ENCODE data around the gene CASP8AP2. TPM values are rescaled to one million over a fixed set of nuclear protein-coding genes. Genes with fewer than 3 reads are reported as not detected.
"Not testable (repeated sequence)": the region's sequence is repeated elsewhere in the genome, so short reads cannot be mapped to it uniquely, and the experiment has no call there.

Gene CASP8AP2
- total RNA-seq, 4 donors from 2014 or later, result 8.4 to 12.9 (median 10.1) TPM

DNA sequence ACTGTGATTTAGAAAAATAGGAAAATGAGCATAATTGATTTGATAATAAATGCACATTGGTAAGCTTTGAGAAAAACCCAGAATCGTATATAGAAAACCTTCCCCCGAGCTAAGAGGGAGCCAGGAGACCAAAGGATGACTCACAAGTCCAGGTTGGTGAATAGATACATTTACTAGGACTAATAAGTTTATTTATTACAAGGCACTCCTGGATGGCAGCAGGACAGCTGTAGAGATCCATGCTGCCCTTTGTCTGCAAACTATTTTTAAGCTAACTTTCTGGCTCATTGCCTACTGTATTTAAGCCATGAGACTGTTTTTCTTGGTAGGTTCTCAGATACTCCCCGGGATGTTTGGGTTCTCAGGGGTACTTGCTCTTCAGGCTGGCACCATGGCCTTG, 13.4 kb downstream of the CASP8AP2 start:
- no peak for DNase-seq (ENCODE audit: low spot score in 2 of 2)
- intact Hi-C loops (cut with DNase I; ENCODE audit: low total_unique reads), result no loop called here
- TF ChIP-seq, protein P1, sequence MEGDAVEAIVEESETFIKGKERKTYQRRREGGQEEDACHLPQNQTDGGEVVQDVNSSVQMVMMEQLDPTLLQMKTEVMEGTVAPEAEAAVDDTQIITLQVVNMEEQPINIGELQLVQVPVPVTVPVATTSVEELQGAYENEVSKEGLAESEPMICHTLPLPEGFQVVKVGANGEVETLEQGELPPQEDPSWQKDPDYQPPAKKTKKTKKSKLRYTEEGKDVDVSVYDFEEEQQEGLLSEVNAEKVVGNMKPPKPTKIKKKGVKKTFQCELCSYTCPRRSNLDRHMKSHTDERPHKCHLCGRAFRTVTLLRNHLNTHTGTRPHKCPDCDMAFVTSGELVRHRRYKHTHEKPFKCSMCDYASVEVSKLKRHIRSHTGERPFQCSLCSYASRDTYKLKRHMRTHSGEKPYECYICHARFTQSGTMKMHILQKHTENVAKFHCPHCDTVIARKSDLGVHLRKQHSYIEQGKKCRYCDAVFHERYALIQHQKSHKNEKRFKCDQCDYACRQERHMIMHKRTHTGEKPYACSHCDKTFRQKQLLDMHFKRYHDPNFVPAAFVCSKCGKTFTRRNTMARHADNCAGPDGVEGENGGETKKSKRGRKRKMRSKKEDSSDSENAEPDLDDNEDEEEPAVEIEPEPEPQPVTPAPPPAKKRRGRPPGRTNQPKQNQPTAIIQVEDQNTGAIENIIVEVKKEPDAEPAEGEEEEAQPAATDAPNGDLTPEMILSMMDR (IDR thresholded peaks at IDR 0.05), result no peak
- TF ChIP-seq POLR2A (IDR thresholded peaks at IDR 0.05), result no peak
- H3K4me3 ChIP-seq (ENCODE audit: low read depth, poor library complexity, severe bottlenecking), result no peak overlapping the region
- 55 to 65% methylated on average over 3 of the region's 3 CpGs for WGBS, 2 donors

DNA sequence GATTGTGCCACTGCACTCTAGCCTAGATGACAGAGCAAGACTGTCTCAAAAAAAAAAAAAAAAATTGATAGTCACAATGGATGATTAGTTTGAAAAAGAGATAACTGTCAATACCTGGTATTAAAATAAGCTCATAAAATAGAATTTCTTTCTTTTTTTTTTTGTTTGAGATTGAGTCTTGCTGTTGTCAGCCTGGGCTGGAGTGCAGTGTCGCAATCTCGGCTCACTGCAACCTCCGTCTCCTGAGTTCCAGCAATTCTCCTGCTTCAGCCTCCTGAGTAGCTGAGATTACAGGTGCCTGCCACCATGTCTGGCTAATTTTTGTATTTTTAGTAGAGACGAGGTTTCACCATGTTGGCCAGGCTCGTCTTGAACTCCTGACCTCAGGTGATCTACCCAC, 17.8 kb downstream of the CASP8AP2 start:
- intact Hi-C loops (cut with DNase I; ENCODE audit: low total_unique reads); H3K4me3 ChIP-seq (ENCODE audit: low read depth, poor library complexity, severe bottlenecking); DNase-seq (ENCODE audit: low spot score in 2 of 2): not testable (repeated sequence)
- 96 to 98% methylated on average over 5 of the region's 5 CpGs for WGBS, 2 donors

DNA sequence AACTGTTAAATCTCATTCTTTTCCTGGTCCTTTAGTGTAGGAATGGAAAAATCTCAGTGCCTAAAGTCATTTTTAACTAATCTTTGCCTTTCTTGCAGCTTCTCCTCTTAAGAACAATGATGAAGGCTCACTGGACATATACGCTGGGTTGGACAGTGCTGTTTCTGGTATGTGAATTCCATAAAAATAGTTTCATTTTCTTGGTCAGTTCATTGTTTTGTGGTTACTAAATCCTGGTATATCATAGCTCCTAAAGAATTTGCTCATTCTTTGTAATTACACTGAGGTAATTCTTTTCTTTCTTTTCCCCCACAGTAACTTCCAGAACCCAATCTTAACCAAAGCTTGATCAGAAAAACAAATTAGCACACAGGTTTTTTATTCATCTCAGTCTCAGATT, 23.4 kb downstream of the CASP8AP2 start:
- intact Hi-C loops (cut with DNase I; ENCODE audit: low total_unique reads), result no loop called here
- 96 to 97% methylated on average over 1 of the region's 1 CpG for WGBS, 2 donors
- no peak overlapping the region for H3K4me3 ChIP-seq (ENCODE audit: low read depth, poor library complexity, severe bottlenecking)
- TF ChIP-seq POLR2A (IDR thresholded peaks at IDR 0.05), result no peak
- TF ChIP-seq, protein P1 (IDR thresholded peaks at IDR 0.05), result no peak
- DNase-seq (ENCODE audit: low spot score in 2 of 2), result no peak

GRCh38 chr6:89858041-89858440, 28.4 kb downstream of the CASP8AP2 start:
- no peak overlapping the region for H3K4me3 ChIP-seq (ENCODE audit: low read depth, poor library complexity, severe bottlenecking)
- WGBS, 2 donors, result 92 to 96% methylated on average over 1 of the region's 1 CpG
- no peak for TF ChIP-seq POLR2A (IDR thresholded peaks at IDR 0.05)
- TF ChIP-seq, protein P1 (IDR thresholded peaks at IDR 0.05), result no peak
- DNase-seq (ENCODE audit: low spot score in 2 of 2), result no peak
- intact Hi-C loops (cut with DNase I; ENCODE audit: low total_unique reads), result no loop called here

GRCh38 chr6:89859744-89860143, 30.1 kb downstream of the CASP8AP2 start:
- WGBS, 2 donors, result 96% methylated on average over 4 of the region's 4 CpGs
- no peak for DNase-seq (ENCODE audit: low spot score in 2 of 2)
- TF ChIP-seq, protein P1 (IDR thresholded peaks at IDR 0.05), result no peak
- TF ChIP-seq POLR2A (IDR thresholded peaks at IDR 0.05), result no peak
- H3K4me3 ChIP-seq (ENCODE audit: low read depth, poor library complexity, severe bottlenecking), result no peak overlapping the region
- intact Hi-C loops (cut with DNase I; ENCODE audit: low total_unique reads), result no loop called here

- TF ChIP-seq, protein P1 (IDR thresholded peaks at IDR 0.05), result no peak
- TF ChIP-seq POLR2A (IDR thresholded peaks at IDR 0.05), result no peak
- WGBS, 2 donors, result 93 to 96% methylated on average over 5 of the region's 5 CpGs
- intact Hi-C loops (cut with DNase I; ENCODE audit: low total_unique reads), result no loop called here
- DNase-seq (ENCODE audit: low spot score in 2 of 2), result no peak
- H3K4me3 ChIP-seq (ENCODE audit: low read depth, poor library complexity, severe bottlenecking), result no peak overlapping the region
These were observed 32.6 kb downstream of the CASP8AP2 start for GRCh38 chr6:89862273-89862672.

All from lower leg skin (tissue), 4 donors.